ENCODE results near the gene ITPKC. TPM values are rescaled to one million over a fixed set of nuclear protein-coding genes. Genes with fewer than 3 reads are reported as not detected.

The ITPKC gene
- total and polyA plus RNA-seq, 2 of the 13 experiments (the other 11 are each of a cell fraction or from before 2014, with no cell fraction given): 6.9 to 11.2 TPM

DNA sequence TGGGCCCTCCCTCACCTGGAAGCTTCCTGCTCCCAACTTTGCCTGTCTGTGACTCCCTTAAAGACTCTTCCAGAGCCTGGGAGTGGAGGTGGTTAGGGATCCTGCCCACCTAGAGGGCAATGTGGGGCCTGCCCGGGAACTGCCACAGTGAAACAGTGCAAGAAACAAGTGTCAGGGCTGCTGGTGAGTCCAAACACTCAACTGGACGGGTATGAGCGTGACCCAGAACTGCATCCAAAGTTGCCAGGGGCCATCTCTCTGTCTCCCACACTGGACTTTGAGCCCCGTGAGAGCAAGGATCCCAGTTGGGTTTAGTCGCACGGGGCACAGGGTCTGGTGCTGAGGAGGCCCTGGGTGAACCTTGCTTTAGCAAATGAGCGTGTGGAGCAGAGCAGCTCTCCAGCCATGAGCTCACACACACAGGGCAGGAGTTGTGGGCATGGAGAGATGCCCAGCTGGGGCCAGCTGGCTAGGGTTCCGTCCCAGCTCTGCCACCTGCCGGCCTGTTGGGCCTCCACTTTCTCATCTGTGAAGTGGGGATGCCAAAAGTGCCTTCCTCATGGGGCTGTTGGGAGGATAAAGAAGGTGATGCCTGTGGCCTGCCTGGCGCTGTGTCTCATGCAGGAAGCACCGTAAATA is 23.6 kb upstream of the ITPKC start:
- BruUV-seq (replicated peaks): no TSS peak
- H3K9ac ChIP-seq (ENCODE audit: insufficient read depth, low read depth, low read length): no peak overlapping the region
- H3K4me2 ChIP-seq (ENCODE audit: low read depth, low read length): no peak overlapping the region
- intact Hi-C loops (cut with micrococcal nuclease; ENCODE audit: unreplicated experiment) (no loop called here), in situ Hi-C loops (cut with HindIII; ENCODE audit: extremely low pct_ligation_motif_present, low pct_unique_long_range_greater_than_20kb) (no loop called here)
- POLR2A ChIA-PET: interaction anchor here (0.6 kb wide), 1 partner anchor 84 kb away, joined by 3 read pairs; no protein-coding TSS in a partner anchor
- H3K27ac ChIP-seq (ENCODE audit: extremely low read length, insufficient read depth, low read length): no peak overlapping the region
- ATAC-seq (no peak), DNase-seq (ENCODE audit: low spot score) (no peak), FAIRE-seq (no peak)
- H3K79me2 ChIP-seq (ENCODE audit: insufficient read depth, low read length): no peaks in the 10 kb centered on the region
- no peaks in the 10 kb centered on the region for H3K9me3 ChIP-seq (ENCODE audit: low read length)
- H3K27me3 ChIP-seq (ENCODE audit: control insufficient read depth in 1 of 2, insufficient read depth in 2 of 2, low read length in 2 of 2): no peaks in the 10 kb centered on the region; a peak in 1 of 5 replicates
- WGBS (ENCODE audit: low lambda C conversion rate): 98% methylated on average over 8 of the region's 11 CpGs
- H3K36me3 ChIP-seq (replicated peaks in 1 of 2; ENCODE audit: control insufficient read depth in 1 of 2, insufficient read depth in 2 of 2, low read length in 2 of 2): peaks cover 3 to 5% of the 10 kb centered on the region in 2 experiments; a peak in 3 of 5 replicates
- no peaks in the 10 kb centered on the region for H4K20me1 ChIP-seq (ENCODE audit: insufficient read depth, low read length)
- TF ChIP-seq ZBTB42 (CRISPR knock-in tag; IDR thresholded peaks at IDR 0.05) (no peak), ZNF629 (CRISPR knock-in tag; conservative IDR thresholded peaks at IDR 0.05) (peak; percentile 67)
- CTCF ChIA-PET (ENCODE audit: low intra/inter-chr PET ratio, low total read pairs): no interaction called here
- no peaks in the 10 kb centered on the region for H3K4me1 ChIP-seq (ENCODE audit: insufficient read depth, low read length)
- no peak overlapping the region for H3K4me3 ChIP-seq (replicated peaks in 1 of 3; ENCODE audit: insufficient read depth in 1 of 3, low read depth in 2 of 3, low read length in 3 of 3)
- H2AFZ ChIP-seq (ENCODE audit: low read length): no peak overlapping the region

DNA sequence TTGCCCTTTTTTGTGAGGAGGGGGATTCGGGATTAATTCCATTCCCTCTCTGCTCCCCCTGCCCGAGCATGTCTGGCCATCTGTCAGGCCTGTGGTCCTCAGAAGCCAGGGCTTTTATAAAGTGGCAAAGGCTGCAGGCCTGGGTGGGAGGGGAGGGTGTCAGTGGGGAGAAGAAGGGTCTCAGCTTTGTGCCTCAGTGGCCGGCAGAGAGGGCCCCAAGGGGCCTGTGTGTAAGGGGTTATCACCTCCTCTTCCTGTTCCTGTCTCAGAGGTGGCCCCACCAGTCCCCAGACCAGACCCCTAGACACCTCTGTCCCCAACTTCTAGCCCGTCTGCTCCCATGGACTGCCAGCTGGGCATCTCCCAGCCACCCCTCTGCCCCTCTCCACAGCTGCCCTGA is 23.0 kb upstream of the ITPKC start:
- no peaks in the 10 kb centered on the region for H4K20me1 ChIP-seq (ENCODE audit: insufficient read depth, low read length)
- intact Hi-C loops (cut with micrococcal nuclease; ENCODE audit: unreplicated experiment): no loop called here

More for the DNA sequence above, 23.0 kb upstream of the ITPKC start:
- ChIA-PET CTCF (ENCODE audit: low intra/inter-chr PET ratio, low total read pairs) (no interaction called here), POLR2A (no interaction called here)
- 90% methylated on average over 3 of the region's 4 CpGs for WGBS (ENCODE audit: low lambda C conversion rate)
- TF ChIP-seq ZFP1 (CRISPR knock-in tag; IDR thresholded peaks at IDR 0.05): no peak
- no peak for TF ChIP-seq EEA1 (CRISPR knock-in tag; IDR thresholded peaks at IDR 0.05; ENCODE audit: borderline replicate concordance)
- TF ChIP-seq SOX13 (IDR thresholded peaks at IDR 0.05): no peak
- no peak for TF ChIP-seq SOX13 (CRISPR knock-in tag; conservative IDR thresholded peaks at IDR 0.05 in 1 of 2, IDR thresholded peaks at IDR 0.05 in 1 of 2)
- no peak for TF ChIP-seq TSC22D2 (CRISPR knock-in tag; IDR thresholded peaks at IDR 0.05; ENCODE audit: borderline replicate concordance)
- TF ChIP-seq ZBTB3 (CRISPR knock-in tag; IDR thresholded peaks at IDR 0.05; ENCODE audit: borderline replicate concordance, low read depth): no peak
- no peak for TF ChIP-seq RFXANK (CRISPR knock-in tag; IDR thresholded peaks at IDR 0.05)
- TF ChIP-seq ZNF7 (CRISPR knock-in tag; IDR thresholded peaks at IDR 0.05): no peak
- TF ChIP-seq STAT5B (CRISPR knock-in tag; IDR thresholded peaks at IDR 0.05): no peak
- TF ChIP-seq, protein P1, sequence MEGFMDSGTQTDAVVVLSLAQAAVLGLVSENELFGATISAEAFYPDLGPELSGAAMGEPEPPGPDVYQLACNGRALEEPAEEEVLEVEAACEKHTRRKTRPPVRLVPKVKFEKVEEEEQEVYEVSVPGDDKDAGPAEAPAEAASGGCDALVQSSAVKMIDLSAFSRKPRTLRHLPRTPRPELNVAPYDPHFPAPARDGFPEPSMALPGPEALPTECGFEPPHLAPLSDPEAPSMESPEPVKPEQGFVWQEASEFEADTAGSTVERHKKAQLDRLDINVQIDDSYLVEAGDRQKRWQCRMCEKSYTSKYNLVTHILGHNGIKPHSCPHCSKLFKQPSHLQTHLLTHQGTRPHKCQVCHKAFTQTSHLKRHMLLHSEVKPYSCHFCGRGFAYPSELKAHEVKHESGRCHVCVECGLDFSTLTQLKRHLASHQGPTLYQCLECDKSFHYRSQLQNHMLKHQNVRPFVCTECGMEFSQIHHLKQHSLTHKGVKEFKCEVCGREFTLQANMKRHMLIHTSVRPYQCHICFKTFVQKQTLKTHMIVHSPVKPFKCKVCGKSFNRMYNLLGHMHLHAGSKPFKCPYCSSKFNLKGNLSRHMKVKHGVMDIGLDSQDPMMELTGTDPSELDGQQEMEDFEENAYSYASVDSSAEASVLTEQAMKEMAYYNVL (CRISPR knock-in tag; IDR thresholded peaks at IDR 0.05; ENCODE audit: borderline replicate concordance): no peak
- no peak overlapping the region for H2AFZ ChIP-seq (ENCODE audit: low read length)
- no peaks in the 10 kb centered on the region; a peak in 1 of 5 replicates for H3K27me3 ChIP-seq (ENCODE audit: control insufficient read depth in 1 of 2, insufficient read depth in 2 of 2, low read length in 2 of 2)
- H3K4me3 ChIP-seq (replicated peaks in 1 of 3; ENCODE audit: insufficient read depth in 1 of 3, low read depth in 2 of 3, low read length in 3 of 3): no peak overlapping the region
- no peaks in the 10 kb centered on the region for H3K79me2 ChIP-seq (ENCODE audit: insufficient read depth, low read length)
- no peak overlapping the region for H3K4me2 ChIP-seq (ENCODE audit: low read depth, low read length)
- ATAC-seq (no peak), FAIRE-seq (no peak), DNase-seq (ENCODE audit: low spot score) (no peak)
- no peak overlapping the region for H3K9ac ChIP-seq (ENCODE audit: insufficient read depth, low read depth, low read length)
- BruUV-seq (replicated peaks): no TSS peak
- H3K36me3 ChIP-seq (replicated peaks in 1 of 2; ENCODE audit: control insufficient read depth in 1 of 2, insufficient read depth in 2 of 2, low read length in 2 of 2): peaks cover 3 to 5% of the 10 kb centered on the region in 2 experiments; a peak in 3 of 5 replicates
- H3K27ac ChIP-seq (ENCODE audit: extremely low read length, insufficient read depth, low read length): no peak overlapping the region
- no peaks in the 10 kb centered on the region for H3K9me3 ChIP-seq (ENCODE audit: low read length)
- H3K4me1 ChIP-seq (ENCODE audit: insufficient read depth, low read length): no peaks in the 10 kb centered on the region
- in situ Hi-C loops (cut with HindIII; ENCODE audit: extremely low pct_ligation_motif_present, low pct_unique_long_range_greater_than_20kb): no loop called here

Measured in HepG2 (cell line).